Hematopoietic multipotent progenitor cell treated with erythropoietin and hydrocortisone succinate and interleukin-3 and kit ligand, for 15 days (in vitro differentiated cells): ENCODE results near the gene ALK.

ENCODE experiments used
- DNase-seq: peaks from one replicate; pipeline ENCODE4 v3.0.0-alpha.2; 2015; ENCODE audit warnings: low spot score

ALK gene

DNA sequence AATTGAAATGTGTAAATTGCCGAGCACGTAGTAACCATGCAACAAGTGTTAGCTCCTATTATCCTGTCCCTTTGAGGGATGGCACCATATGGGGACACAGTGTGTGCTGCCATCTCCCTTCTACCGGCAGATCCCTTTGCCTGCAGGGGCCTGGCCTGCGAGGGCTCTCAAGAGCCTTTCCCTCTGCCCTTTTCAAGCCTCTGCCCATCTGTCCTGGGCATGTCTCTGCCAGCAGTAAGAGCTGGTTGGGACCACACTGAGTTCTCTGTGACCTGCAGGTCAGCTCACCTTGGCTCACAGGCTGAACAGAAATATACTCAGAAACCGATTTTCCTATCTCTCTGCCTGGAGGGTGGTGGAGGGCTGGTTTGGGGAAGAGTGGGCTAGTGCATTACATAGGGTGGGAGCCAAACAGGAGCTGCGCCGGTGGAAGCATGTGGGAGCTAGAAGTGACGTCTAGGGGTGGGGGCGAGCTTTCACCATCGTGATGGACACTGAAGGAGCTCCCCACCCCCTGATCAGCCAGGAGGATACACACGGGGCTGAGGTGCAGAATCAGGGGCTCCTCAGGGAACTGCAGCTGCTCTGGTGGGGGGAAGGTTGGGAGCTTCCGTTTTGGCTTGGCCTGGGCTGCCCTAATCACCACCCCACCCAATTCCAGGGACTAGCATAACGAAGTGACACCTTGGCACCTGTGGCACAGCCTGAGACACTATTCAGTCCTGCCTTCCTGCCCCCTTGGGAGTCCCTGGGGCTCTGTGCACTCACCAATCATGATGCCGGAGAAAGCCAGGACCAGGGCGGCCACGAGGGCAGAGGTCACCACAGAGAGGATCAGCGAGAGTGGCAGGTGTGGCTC lies 696.5 kb downstream of the ALK start:
- DNase-seq: no peak

DNA sequence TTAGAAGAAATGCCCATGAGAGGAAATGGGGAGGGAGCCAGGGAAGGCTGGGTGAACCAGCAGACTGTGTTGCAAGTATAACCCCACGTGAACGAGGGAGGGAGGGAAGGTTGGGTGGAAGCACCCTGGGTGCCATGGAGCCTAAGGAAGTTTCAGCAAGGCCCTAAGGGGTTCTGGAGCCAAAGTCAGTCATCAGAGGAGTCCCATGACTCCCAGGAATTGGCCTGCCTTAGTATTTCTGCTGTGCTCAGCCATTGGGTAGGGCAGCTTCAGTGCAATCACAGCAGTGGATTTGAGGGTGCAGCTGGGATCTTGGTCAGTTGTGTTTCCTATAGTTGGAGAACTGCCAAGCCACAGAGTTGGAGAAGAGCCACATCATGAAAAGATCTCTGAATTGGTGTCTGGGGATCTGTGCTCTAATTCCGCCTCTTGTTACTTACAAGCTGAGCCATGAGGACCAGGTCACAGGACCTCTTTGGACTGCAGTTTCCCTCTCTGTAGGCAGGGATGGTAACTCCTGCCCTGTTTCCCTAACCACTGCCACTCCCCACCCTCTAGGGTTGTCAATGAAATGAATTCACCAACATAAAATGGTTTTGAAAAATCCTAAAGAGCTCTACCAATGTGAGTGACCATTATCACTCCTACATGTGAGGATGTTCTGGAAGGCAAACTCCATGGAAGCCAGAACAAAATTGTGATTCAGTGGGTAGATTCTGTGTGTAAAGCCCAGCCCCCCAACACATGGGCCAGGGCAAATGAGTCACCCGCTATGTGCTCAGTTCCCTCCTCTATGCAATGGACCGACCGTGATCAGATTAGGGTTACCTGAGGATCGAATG lies 697.3 kb downstream of the ALK start:
- DNase-seq: no peak

DNA sequence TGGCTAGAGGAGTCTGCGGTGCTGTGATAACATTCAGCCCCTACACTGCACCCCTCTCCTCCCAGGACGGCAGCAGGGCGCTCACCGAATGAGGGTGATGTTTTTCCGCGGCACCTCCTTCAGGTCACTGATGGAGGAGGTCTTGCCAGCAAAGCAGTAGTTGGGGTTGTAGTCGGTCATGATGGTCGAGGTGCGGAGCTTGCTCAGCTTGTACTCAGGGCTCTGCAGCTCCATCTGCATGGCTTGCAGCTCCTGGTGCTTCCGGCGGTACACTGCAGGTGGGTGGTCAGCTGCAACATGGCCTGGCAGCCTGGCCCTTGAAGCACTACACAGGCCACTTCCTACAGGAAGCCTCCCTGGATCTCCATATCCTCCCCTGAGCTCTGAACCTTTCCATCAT lies 698.1 kb downstream of the ALK start:
- no peak for DNase-seq

DNA sequence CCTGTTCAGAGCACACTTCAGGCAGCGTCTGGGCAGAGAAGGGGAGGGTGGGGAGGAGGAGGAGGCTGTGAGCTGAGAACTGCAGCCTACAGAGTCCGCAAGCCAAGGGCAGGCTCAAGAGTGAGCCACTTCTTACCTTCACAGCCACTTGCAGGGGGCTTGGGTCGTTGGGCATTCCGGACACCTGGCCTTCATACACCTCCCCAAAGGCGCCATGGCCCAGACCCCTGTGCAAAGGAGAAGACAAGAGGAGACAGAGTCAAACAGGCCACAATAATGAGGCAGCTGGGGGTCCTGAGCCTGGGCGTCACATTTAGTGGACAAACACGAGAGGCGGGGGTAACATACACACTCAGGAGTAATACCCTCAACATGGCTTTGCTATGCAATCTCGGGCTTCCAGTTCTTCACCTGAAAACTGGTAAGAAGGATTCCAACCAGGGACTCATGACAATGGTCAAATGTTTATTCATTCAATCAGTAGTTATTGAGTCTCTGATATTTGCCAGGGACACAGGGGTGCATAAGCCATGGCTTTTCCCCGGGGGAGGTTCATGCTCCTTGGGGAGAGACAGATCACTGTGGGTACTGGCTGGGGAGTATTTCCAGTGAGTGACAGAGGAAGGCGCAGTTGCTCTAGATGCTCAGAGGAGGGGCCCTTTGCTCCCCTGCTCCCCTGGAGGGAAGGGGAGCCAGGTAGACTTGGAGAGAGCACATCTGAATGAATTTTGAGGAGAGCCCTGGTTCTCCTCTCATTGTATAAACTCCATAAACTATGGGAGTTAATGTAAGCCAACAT lies 698.8 kb downstream of the ALK start:
- DNase-seq: no peak

DNA sequence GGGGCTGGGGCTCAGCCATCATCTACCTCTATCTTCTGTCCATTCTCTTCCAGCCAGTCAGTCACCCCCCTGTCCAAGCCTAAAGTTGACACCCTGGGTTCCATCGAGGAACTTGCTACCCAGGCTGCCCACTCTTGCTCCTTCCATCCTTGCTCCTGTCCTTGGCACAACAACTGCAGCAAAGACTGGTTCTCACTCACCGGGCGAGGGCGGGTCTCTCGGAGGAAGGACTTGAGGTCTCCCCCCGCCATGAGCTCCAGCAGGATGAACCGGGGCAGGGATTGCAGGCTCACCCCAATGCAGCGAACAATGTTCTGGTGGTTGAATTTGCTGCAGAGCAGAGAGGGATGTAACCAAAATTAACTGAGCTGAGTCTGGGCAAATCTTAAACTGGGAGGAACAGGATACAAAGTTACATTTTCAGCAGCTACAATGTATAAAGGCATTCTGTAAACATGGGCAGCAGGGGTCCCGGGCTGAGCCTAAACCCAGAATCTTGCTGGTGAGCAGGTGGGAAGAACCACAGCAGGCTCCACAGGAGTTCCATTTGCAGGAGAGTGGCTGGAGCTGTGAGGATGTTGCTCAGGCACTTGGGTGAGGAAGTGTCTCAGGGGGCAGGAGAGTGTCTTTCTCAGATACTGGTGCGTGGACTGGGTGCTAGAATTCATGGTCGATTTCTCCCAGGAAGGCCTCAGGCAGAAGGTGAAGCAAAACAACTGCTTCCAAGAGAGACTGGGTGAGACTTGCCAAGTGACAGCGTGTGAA lies 700.7 kb downstream of the ALK start:
- DNase-seq: no peak

DNA sequence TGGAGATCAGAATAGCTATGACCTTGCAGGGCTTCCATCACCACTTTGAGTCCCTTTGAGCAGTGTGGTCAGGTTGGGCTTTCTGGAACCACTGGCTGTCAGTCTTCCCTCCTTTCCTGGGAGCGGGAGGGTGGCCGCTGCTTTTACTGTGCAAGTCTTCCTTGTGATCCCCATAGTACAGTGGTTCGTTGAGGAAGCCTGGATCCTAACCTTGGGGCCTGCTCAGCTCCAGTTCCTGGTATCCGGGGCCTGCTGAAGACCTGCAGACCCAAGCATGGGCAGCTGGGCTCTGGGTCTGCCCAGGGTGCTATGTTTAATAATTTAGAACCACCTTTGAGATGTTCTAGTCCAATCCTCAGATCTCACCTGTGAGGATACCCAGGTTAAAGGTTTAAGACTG lies 702.0 kb downstream of the ALK start:
- no peak for DNase-seq

DNA sequence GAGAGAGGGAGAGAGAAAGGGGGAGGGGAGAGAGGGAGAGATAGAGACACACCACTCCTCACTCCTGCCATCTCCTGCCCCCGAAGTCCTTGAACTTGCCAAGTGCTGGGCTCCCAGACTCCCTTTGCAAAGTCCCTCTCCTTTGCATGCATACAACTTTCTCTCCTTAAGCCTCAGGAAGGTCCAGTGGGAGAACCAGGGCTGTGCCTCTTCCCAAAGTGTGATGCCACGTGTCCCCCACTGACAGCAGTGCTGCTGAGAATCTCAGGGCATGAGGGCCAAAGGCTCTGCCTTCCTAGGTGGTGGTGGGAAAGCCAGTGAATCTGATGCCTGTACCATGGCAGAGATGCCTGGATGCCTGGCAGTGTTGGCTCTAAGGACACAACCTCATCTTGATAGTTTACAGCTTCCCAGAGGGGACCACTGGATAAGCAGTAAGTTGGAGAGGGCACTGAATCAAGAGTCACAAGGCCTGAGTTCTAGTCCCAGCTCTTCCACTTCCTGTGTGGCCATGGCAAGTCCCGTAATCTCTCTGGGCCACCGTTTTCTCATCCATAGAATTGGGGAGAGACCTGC lies 702.7 kb downstream of the ALK start:
- no peak for DNase-seq

DNA sequence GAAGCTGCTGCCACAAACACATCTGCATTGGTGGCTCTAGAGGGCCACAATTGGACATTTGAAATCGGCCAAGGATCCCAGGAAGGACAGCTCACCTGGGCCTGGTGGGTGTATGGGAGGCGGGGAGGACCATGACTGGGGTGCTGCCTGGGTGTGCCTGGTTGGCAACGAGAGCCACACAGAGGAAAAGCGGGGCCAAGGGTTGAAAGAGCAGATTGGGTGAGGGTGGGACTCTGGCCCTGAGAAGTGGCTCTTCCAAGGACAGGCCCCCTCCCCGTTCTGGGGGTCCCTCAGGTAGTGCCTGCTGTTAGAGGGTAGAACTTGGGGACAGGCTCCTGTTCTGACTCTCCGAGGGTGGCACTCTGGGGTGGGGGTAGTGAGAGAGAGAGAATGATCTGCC lies 703.3 kb downstream of the ALK start:
- no peak for DNase-seq

DNA sequence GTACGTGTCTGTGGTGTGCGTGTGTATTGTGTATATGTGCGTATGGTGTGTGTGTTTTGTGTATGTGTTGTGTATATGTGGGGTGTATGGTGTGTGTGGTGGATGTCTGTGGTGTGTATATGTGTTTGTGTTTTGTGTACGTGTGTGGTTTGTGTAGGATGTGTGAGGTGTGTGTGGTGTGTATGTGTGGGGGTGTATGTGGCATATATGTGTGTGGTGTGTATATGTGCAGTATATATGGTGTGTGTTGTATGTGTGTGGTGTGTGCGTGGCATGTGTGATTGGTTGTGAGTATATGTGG lies 704.8 kb downstream of the ALK start:
- no peak for DNase-seq

DNA sequence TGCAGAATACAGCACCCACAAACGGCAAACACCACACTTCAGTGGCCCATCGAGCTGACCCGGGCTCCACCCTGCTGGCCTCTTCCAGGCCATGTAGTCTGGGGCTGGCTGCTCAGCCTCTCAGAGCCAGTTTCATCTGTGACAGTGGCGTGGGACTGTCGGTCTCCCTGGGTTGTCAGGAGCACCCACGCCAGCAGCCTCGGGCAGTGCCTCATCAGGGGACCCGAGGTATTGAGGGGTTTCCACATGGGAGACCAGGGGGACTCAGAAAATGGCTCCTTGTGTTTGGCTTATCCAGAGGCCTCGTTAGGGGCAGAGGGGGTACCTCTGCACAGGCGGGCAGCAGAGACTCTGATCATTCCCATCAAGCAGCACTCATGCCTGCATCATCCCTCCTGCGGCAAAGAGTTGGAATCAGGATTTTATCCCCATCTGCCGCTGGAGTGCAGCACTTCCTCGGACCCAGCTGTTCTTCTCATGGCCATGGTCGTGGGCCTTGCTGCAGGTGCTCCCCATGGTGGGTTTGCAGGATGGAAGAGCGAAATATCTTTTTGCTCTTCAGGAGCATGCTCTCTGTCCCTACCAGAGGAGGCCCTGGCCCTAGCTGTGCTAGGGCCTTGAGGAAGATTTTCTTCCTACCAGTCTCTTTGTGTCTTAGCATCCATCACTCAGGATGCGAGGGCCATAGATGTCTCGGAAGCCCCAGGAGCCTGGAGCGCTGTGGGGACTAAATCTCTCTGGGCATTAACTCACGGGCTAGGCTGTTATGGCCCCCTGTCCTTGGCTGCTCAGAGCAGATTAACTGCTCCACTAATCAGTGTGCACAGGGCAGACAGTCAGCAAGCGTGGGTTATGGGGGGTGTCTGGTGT lies 705.4 kb downstream of the ALK start:
- no peak for DNase-seq

DNA sequence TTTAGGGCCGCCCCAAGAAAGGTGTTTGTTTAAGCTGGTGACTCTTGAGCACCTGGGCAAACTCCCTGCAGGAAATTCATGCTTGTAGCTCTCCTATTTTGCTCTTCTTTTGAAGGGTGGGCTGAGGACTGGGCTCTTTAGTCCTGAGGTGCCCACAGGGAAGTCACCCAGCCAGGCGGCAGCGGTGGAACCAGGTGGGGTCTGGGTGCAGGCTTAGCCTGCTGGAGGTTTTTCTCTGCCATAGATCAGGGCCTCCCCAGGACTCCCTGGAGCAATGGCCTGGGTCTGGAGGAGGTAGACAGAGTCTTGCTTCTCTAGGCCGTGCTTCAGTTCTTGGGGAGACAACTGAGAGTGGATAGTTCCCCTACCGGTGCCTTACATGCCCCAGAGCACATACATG lies 706.3 kb downstream of the ALK start:
- DNase-seq: no peak

DNA sequence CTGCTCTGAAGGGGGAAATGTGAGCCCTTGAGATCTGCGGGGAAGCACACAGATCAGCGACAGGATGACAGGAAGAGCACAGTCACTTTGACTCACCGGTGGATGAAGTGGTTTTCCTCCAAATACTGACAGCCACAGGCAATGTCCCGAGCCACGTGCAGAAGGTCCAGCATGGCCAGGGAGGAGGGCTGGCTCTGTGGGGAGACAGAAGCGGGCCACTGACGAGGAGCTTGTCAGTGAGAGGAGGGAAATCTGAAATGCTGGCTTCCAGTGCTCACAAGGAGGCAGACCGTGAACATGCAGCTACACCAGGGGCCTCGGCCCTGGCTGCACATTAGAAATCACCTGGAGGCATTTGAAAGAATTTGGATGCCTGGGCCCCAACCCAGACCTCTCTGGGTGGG lies 707.5 kb downstream of the ALK start:
- DNase-seq: no peak

DNA sequence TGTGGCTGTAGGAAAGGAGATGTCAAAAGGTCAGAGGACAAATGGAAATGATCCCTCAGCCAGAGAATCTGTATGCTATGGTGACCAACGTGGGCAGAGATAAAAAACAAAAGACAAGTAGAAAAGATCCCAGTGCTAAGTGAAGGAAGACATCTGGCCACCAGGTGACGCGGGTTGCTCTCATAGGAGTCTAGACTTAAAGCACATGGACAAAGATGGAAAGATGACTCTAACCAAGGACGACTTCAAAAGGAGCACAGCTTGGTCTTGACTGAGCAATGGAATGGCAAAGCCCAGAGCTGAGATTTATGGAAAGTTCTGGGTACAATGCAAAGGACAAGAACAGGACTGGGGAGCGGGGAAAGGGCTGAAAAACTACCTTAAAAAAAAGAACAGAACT lies 709.4 kb downstream of the ALK start:
- no peak for DNase-seq

DNA sequence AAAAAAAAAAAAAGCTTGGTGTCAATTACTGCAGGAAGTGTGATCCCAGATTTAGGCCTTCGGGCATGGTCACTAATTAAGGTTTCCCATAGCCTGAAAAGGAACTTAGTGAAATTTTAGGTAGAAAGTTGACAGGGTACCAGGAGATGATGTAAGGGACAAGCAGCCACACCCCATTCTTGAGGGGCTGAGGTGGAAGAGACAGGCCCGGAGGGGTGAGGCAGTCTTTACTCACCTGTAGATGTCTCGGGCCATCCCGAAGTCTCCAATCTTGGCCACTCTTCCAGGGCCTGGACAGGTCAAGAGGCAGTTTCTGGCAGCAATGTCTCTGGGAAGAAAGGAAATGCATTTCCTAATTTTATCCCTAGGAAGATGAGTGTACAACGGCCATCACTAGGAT lies 711.8 kb downstream of the ALK start:
- DNase-seq: no peak

DNA sequence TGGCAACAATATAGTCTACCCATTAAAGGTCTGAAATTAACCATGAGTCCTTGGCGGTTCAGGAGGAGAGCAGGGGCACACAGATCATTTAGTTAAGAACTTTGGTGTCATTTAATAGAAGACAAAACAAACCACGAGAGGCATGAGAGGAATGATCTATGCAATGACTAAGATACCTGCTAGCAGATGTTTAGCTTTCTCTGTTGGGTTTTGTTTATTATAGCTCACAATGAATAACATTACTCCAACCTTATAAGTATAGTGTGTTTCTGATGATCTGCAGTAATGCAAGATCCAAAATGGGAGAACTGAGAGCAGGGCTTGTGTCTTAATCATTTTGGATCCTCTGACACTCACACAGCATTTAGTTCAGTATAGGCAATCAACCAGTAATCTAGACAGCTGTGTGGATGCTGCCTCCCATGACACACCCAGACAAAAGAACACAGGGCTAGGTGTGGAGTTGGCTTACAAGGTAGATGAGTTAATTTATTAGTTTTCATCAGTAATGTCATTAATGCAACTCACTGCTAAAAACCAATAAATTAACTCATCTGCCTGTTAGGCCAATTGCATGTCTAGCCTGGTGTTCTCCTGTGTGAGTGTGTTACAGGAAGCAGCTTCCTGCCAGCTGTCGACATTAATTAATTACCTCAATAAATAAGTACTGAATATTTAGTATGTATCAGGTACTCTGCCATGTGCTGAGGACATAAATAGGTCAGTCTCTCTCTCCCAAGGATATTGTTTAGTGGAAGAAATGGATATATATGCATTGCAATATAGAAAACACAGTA lies 713.8 kb downstream of the ALK start:
- DNase-seq: no peak

DNA sequence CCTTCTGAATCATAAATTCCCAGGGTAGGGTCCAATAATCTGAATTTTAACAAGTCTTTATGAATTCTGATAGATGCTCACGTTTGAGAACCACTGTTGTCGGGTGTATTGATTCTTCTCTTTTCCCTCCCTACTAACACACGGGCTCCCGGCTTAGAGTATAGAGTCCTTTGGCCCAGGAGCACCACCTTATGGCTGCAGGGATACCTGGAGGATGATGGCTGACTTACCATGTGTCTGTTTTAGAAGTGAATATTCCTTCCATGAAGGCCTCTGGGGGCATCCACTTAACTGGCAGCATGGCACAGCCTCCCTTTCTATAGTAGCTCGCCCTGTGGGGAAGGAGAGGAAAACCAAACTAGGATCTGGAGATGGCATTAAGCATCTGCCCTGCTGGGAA lies 714.4 kb downstream of the ALK start:
- no peak for DNase-seq

DNA sequence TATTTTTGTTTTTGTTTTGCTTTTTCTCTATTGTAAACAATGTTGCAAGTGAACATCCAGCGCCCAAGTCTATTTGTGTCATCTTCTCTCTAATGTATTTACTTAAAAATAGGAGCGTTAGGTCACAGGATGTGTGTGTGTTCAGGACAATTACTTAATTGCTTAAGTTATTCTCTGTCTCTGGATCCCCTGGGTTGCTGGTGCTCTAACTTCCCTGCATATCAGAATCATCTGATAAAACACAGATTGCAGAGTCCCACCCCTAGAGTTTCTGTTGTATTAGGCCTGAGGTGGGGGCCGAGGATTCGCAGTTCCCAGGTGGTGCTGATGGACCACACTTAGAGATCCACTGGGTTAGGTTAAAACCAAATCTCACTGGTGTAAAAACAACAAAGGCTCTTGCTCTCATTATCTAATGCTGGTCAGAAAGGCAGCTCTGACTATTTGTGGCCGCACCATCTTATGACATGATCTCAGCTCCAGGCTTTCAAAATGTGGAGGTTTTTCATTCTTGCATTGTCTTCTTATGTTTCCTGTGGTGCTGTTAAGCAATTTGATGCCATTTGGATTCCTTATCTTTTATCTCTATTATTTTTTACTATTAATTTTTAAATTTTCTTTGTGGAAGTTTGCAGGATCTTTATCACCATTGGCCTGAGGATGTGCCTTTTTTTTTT lies 718.4 kb downstream of the ALK start:
- no peak for DNase-seq

DNA sequence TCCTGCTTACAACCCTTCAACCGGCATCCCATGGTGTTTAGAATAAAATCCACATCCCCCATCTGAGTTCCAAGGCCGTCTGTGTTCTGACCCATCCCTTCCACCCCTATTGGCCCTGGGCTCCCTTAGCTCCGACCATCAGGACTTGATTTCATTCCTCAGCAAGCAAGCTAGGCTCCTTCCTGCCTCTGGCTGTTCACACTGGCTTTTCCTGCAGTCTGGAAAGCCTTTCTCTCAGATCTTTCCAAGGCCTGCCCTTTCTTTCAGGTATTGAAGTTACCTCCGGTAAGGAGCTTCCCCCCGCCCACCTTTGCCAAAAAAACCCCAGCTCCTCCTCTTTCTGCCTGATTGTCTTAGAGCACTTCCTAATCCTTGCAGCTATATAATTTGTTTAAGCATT lies 719.4 kb downstream of the ALK start:
- DNase-seq: no peak
